NCI-H1436 treated with DMSO at 0.1 percent for 48 hours (cell line): ENCODE data around the gene MIER3.

ENCODE experiments used
- DNase-seq: peaks from one replicate; lab custom pipeline; 2025; lab: John Stamatoyannopoulos, UW

The MIER3 gene

GRCh38 chr5:56961746-56962145 is 9.8 kb upstream of the MIER3 start:
- no peak for DNase-seq

- DNase-seq: no peak
Observed at GRCh38 chr5:56959326-56959725, 7.4 kb upstream of the MIER3 start.

DNA sequence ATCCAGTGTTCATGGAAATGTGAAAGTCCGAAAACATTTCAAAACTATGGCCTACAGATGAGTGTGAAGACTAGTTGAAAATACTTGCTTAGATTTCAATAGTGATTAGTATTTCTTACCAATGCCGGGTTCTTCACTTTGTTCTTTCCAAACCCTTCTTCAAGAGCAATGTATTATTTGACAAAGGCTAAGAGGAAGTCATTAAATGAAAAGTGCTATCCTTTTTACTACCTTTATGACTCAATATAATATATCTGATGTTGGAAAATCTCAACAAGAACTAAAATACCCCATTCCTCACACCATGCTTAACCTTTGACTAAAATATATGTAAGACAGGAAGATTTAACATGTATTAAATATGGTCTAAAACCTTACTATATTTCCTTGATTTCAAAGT is 6.7 kb upstream of the MIER3 start:
- DNase-seq: no peak

- no peak for DNase-seq
Observed at GRCh38 chr5:56954262-56954661, 2.3 kb upstream of the MIER3 start.

GRCh38 chr5:56951126-56951945 is 587 bp downstream of the MIER3 start:
- DNase-seq: no peak

DNA sequence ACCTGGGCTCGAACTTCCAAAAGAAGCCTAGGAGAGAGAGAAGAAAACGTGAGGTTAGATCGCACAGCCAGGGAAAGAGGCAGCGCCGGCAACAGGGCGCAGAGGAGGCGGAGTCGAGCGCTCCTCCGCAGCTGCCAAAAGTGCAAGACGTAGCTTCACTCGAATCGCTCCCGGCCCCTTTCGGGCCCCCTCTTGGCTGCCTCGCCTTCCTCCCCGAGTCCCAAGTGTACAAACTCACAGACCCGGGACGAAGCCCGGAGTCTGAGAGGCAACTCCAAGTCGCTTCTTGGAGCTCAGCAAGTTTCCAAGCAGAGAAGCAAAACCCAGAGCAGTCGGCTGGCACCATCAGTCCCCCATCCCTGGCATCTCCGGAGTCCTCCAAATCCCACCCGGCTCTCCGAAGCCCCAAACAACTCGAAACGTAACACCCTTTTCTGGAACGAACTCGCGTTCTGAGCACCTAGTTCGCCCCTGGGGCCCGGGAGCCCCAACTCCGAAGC is 1.2 kb downstream of the MIER3 start:
- DNase-seq: no peak

- DNase-seq: no peak
Observed at GRCh38 chr5:56947052-56947451, 4.9 kb downstream of the MIER3 start.

DNA sequence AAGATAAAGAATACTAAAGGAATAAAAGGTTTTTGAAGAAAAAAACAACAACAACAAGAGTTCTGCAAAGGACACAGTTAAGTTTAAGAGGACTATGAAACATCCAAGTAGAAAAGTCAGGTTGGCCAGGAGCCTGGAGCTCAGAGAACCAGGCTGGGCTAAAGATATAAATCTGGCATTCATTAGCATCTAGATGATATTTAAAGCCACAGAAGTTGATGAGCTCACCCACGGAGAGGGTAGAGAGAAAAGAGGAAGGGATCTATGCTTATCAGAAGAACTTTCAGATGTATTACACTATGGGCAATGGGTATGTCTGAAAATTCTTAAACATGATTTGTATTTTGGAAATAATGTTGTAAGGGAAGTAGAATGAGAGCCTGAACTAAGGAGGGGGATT is 9.9 kb downstream of the MIER3 start:
- DNase-seq: no peak

DNA sequence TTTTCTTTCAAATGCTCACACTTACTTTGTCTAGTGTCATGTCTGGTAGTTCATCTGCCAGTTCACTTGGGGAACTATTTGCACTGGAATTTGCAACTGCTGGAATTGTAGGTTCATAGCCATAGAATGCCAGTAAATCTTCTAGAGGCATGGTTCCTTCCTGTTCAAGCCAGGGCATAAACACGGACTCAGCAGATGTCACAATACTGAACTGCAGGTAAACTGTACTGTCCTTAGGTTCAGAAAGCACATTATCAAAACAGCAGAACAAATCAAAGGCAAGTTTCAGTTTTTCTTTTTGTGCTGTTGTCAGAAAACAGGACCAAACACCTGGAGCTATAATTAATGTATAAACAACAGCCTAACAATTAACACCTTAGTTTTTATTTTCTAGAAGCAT is 13.1 kb downstream of the MIER3 start:
- no peak for DNase-seq

DNA sequence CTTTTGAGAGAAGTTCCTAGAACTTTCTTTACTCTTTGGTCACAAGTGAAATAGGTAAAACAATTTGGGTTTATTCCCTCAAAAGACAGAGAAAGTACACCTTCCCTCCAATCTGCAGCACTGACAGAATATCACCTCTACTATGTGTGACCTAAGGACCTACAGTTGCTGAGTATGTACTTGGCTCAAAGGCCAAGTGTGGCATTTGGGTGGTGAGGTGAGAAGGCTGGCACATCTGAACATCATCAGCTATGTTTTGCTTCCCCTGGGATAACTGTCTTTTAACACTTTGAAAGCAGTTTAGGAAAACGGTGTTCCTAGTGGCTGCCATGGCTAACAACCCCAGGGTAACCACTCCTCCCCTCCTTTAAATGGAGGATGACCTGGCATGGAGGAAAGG is 17.6 kb downstream of the MIER3 start:
- DNase-seq: no peak

GRCh38 chr5:56922922-56923321 is 29.0 kb downstream of the MIER3 start:
- no peak for DNase-seq

DNA sequence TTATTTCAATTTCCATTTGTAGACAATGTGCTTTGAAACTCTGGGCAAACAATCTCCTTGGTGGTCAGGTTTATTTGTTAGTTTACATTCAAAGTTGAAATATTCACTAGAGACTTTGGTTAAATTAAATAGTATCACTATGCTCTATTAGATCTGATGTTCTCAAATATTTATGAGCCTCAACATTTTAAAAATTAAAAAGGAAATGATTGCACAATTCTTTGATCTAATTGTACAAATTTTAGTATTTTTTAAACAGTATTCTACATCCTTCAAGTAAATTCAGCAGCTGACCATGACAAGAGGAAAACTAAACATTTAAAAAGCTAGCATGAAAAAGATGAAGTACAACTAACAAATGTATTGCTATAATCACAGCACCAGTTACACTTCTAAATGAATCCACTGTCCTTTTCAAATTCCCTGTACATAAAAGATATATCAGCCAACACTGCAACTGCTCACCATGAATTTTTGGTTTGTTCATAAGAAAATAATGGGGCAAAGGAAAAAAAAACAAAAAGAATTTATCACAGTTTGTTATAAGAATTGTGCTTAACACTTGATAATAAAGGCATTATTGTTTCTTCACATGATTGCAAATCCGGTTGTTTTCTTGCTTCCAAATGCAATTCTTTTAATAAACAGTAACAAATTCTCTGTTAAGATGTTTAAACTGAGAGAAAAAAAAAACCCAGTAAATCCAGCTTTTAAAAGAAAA is 31.8 kb downstream of the MIER3 start:
- no peak for DNase-seq

DNA sequence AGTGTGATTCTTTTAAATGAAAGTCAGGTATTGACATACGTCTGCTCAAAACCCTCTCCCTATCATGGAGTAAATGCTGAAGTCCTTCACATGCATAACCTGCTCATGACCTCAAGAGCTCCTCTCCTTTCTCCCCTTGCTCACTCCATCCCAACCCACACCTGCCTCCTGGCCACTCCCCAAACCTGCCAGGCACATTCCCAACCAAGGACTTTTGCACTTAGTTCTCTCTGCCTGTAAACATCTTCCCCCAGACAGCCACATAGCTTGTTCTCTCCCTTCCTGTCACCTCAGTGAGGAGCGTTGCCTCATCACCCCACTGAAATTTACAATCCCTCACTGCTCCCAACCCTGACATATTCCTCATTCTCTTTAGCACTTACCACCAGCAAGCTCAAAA is 33.9 kb downstream of the MIER3 start:
- DNase-seq: no peak

DNA sequence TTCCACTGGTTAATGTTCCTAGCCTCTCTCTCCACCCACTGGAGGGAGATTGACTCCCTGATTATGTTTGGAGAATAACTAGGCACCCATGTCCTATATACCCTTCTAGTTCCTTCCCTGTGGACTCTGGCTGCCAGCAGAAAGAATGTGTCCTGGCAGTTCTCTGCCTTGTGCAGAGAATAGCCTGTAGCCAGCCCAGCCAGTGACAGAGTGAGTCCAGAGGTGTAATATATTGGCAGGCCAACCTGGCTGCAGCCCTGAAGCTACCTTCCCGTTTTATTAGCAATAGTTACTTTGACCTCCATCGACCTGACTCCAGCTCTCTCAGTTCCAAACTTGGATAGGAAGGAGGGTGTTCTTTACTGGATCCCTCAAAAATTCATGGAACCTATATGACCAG is 34.4 kb downstream of the MIER3 start:
- no peak for DNase-seq

DNA sequence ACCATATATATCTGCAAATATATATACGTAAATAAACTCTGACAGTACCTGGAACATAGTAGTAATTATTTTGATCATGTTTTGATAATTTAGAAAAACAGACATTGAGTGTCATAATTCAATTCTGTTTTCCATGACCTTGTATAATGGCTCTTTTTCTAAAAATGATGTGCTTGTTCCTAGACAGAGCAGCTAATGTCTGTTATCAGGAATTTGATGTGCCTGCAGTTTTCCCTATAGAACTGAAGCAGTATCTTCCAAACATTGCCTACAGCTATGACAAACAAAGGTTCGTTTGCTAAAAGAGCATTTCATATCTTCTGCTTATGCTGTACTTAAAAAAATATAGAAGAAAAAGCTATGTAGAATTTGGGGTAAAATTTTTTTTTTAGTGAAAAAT is 37.2 kb downstream of the MIER3 start:
- DNase-seq: no peak

GRCh38 chr5:56913766-56914165 is 38.2 kb downstream of the MIER3 start:
- no peak for DNase-seq

- DNase-seq: no peak
Observed at GRCh38 chr5:56910210-56910965, 41.5 kb downstream of the MIER3 start.

GRCh38 chr5:56909294-56910209 is 42.4 kb downstream of the MIER3 start, which contains the start of gene SETD9:
SETD9 (plus strand) TSS chr5:56909596; CDS start chr5:56909646, 50 bp downstream.
- peak; percentile 92 for DNase-seq

GRCh38 chr5:56908942-56909293 is 43.0 kb downstream of the MIER3 start:
- DNase-seq: no peak

DNA sequence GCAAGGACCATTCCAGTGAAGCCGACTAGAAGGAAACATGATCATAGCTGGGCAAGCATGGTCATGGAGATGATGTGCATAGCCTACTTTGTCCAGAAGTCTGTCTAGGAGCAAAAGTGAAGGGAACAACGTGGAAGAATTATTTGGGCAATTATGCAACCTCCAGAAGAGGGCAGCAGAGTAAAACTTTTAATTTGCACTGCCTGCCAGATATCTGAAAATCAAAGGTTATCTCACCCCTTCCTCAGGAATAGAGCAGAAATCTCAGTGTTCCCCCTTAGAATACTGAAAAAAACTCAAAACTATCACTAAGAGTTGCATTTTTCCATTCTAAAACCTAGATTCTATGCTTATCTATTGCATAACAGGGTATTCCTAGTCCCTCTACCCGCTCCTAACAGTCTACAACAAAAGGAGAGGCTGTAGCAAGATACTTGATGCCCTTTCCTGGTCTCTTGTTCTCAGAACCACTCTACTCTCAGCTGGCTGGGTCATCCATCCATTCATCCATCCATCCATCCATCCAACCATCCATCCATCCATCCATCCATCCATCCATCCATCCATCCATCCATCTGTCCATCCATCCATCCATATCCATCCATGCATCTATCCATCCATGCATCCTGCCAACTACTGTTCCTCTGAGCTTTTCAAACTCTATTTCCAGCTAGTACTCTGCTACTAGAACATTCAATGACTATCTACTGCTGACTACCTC is 50.9 kb downstream of the MIER3 start:
- DNase-seq: no peak

GRCh38 chr5:56900395-56900794 is 51.5 kb downstream of the MIER3 start:
- DNase-seq: no peak
